Stimulated activated CD4-positive, alpha-beta T cell treated with anti-CD3 and anti-CD28 coated beads, Interleukin-12 subunit alpha, Interleukin-12 subunit beta, amount 100 ng/mL, for 24 hours (primary cell): Measurements from ENCODE around the gene GOSR2.

Experiments used
- DNase-seq, 2 experiments: peaks; one replicate each; pipeline ENCODE4 v3.0.0-alpha.2; 2020; ENCODE audit warnings: low read depth in 2 of 2

GOSR2 gene

GRCh38 chr17:46991617-46992016, 68.7 kb downstream of the GOSR2 start:
- DNase-seq: no peak
